ENCODE data around the gene CLDND1. TPM values are rescaled to one million over a fixed set of nuclear protein-coding genes. Genes with fewer than 3 reads are reported as not detected.

The CLDND1 gene
- total and polyA plus RNA-seq, 8 donors: 20.6 to 161 (median 75.7) TPM

- Histone ChIP-seq H3K27ac (peak overlapping the region; percentile 90 to 99 (median 96)), H3K4me3 (peak overlapping the region; percentile 53 to 79 (median 71)), H3K9me3 (no peaks in the 10 kb centered on the region), H3K4me1 (peaks cover 0 to 40% (median 25%) of the 10 kb centered on the region in 4 donors), H3K36me3 (peaks cover 0 to 39% (median 24%) of the 10 kb centered on the region in 4 donors), H3K27me3 (no peaks in the 10 kb centered on the region)
- peak; percentile 54 to 84 for DNase-seq
- TF ChIP-seq POLR2AphosphoS5 (IDR thresholded peaks at IDR 0.05) (peak in 1 of 3 donors; percentile 3), POLR2A (IDR thresholded peaks at IDR 0.05) (no peak)
- intact Hi-C loops (cut with DNase I; ENCODE audit: low total_unique reads): no loop called here
- 0 to 1% (median 0%) methylated on average over 16 of the region's 16 CpGs for WGBS, 5 donors
Observed at GRCh38 chr3:98521897-98522543, 682 bp downstream of the CLDND1 start.

GRCh38 chr3:98519351-98519750, 3.4 kb downstream of the CLDND1 start:
- 0 to 100% (median 95%) methylated on average over 1 of the region's 1 CpG for WGBS, 5 donors
- Histone ChIP-seq H3K36me3 (peaks cover 5 to 58% (median 48%) of the 10 kb centered on the region in 4 donors), H3K27ac (no peak overlapping the region), H3K4me3 (no peak overlapping the region), H3K27me3 (no peaks in the 10 kb centered on the region), H3K4me1 (peaks cover 0 to 40% (median 25%) of the 10 kb centered on the region in 4 donors), H3K9me3 (no peaks in the 10 kb centered on the region)
- DNase-seq: no peak
- intact Hi-C loops (cut with DNase I; ENCODE audit: low total_unique reads): no loop called here
- no peak for TF ChIP-seq POLR2A (IDR thresholded peaks at IDR 0.05)
- TF ChIP-seq CTCF (IDR thresholded peaks at IDR 0.05): no peak
- no peak for TF ChIP-seq POLR2AphosphoS5 (IDR thresholded peaks at IDR 0.05)
- TF ChIP-seq EP300 (IDR thresholded peaks at IDR 0.05): no peak

GRCh38 chr3:98518816-98519215, 3.9 kb downstream of the CLDND1 start:
- no peak for DNase-seq
- peaks cover 5 to 61% (median 53%) of the 10 kb centered on the region in 4 donors for H3K36me3 ChIP-seq
- intact Hi-C loops (cut with DNase I; ENCODE audit: low total_unique reads): no loop called here
- peaks cover 0 to 40% (median 25%) of the 10 kb centered on the region in 4 donors for H3K4me1 ChIP-seq
- H3K9me3 ChIP-seq: no peaks in the 10 kb centered on the region
- H3K4me3 ChIP-seq: no peak overlapping the region
- H3K27ac ChIP-seq: no peak overlapping the region
- TF ChIP-seq EP300 (IDR thresholded peaks at IDR 0.05): no peak
- TF ChIP-seq CTCF (IDR thresholded peaks at IDR 0.05): no peak
- TF ChIP-seq POLR2AphosphoS5 (IDR thresholded peaks at IDR 0.05): no peak
- 90 to 100% (median 95%) methylated on average over 2 of the region's 2 CpGs for WGBS, 5 donors
- no peaks in the 10 kb centered on the region for H3K27me3 ChIP-seq

- DNase-seq: no peak
- H3K9me3 ChIP-seq: no peaks in the 10 kb centered on the region
- H3K36me3 ChIP-seq: peaks cover 5 to 72% (median 65%) of the 10 kb centered on the region in 4 donors
- no peak overlapping the region for H3K4me3 ChIP-seq
- H3K27me3 ChIP-seq: no peaks in the 10 kb centered on the region
- TF ChIP-seq POLR2A (IDR thresholded peaks at IDR 0.05) (no peak), CTCF (IDR thresholded peaks at IDR 0.05) (no peak), EP300 (IDR thresholded peaks at IDR 0.05) (no peak), POLR2AphosphoS5 (IDR thresholded peaks at IDR 0.05) (no peak)
- intact Hi-C loops (cut with DNase I; ENCODE audit: low total_unique reads): no loop called here
- 61 to 86% (median 76%) methylated on average over 1 of the region's 1 CpG for WGBS, 5 donors
- H3K4me1 ChIP-seq: peaks cover 0 to 17% (median 6%) of the 10 kb centered on the region in 4 donors
- no peak overlapping the region for H3K27ac ChIP-seq
Observed at GRCh38 chr3:98514948-98515347, 7.8 kb downstream of the CLDND1 start.

- no peaks in the 10 kb centered on the region for H3K9me3 ChIP-seq
- H3K4me1 ChIP-seq: peaks cover 0 to 6% (median under 1%) of the 10 kb centered on the region in 4 donors
- H3K27ac ChIP-seq: no peak overlapping the region
- peaks cover 5 to 60% (median 58%) of the 10 kb centered on the region in 4 donors for H3K36me3 ChIP-seq
- no peak for DNase-seq
- intact Hi-C loops (cut with DNase I; ENCODE audit: low total_unique reads): no loop called here
- WGBS, 5 donors: 94 to 98% (median 95%) methylated on average over 3 of the region's 3 CpGs
- TF ChIP-seq POLR2AphosphoS5 (IDR thresholded peaks at IDR 0.05) (no peak), POLR2A (IDR thresholded peaks at IDR 0.05) (no peak), EP300 (IDR thresholded peaks at IDR 0.05) (no peak), CTCF (IDR thresholded peaks at IDR 0.05) (no peak)
- no peak overlapping the region for H3K4me3 ChIP-seq
- H3K27me3 ChIP-seq: no peaks in the 10 kb centered on the region
Observed at GRCh38 chr3:98513736-98514135, 9.0 kb downstream of the CLDND1 start.

Data from stomach (tissue), 9 donors.